ENCODE measurements around the gene CCNI. TPM values are rescaled to one million over a fixed set of nuclear protein-coding genes. Genes with fewer than 3 reads are reported as not detected.

CCNI gene
- 101 and 250 TPM in 2 replicates for total RNA-seq (ENCODE audit: low replicate concordance)

DNA sequence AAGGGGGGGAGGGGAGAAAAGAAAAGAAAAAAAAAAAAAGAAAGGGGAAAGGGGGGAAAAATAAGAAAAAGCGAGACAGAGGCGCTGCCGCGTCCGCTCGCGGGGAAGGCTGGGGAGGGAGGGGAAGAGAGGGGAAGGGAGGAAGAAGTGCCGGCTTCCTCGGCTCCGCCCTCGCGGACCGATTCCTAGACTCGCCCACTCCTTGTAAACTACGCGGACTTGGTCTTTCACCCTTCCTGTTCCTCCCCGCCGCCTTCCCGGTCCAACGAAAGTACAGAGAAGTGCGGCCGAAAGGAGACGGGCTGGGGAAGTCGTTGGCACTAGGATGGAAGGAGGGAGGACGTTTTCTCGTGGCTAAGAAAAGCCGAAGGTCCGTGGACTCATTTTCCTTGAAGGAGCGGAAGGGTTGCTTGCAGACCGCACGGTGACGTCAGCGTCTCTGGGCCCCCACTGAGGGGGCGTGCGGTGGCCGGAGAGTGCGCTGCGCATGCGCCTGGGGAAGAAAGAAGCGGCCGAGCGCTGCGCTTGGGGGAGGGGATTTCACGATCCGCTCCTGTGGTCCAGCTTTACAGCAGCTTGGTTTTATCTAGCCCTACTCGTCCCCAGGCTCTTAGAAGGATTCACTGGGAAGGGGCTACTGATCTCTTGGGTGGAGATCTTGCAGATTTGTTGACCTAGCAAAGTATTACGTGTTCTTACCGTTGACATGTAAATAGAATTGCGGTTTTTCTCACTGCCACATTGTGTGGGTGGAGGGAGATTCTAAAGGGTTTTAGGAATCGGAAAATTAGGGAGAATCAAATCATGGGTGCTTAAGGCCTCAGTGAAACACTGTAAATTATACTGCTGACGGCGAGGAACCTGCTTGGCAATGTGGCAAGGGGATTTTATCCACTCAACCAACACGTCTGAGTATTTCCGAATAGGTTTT lies at the start of gene CCNI:
Gene CCNI (minus strand): TSS at position 121 of the 931 bp plus-strand sequence. CDS start 9,627 bp downstream, outside the sequence.

Other genes starting within 250 kb of the CCNI start
- gene SOWAHB, start 177.8 kb downstream of the CCNI start, total RNA-seq (ENCODE audit: low replicate concordance): not detected in 2 replicates
- gene SEPTIN11, start 126.2 kb downstream of the CCNI start, total RNA-seq (ENCODE audit: low replicate concordance): 207 and 225 TPM in 2 replicates
- gene CCNG2, start 81.2 kb upstream of the CCNI start, total RNA-seq (ENCODE audit: low replicate concordance): 8.2 and 14.7 TPM in 2 replicates